Tibial nerve (tissue), 4 donors: ENCODE measurements around the gene KLRC2.

Source experiments
- CTCF ChIP-seq, 5 experiments: fragments of 200-600 bp in 3 of 5; fragments of 450-650 bp in 2 of 5; sonication (generic) in 3 of 5; IDR thresholded peaks; one replicate each; pipeline ENCODE4 v1.5.1; 2016 to 2019; ENCODE audit warnings: antibody characterized with exemption in 5 of 5, mild to moderate bottlenecking in 3 of 5, moderate library complexity in 2 of 5
- EP300 ChIP-seq, 2 donors: sonication (generic); formaldehyde crosslinking; IDR thresholded peaks; one replicate each; pipeline ENCODE4 v1.6.1; 2017; ENCODE audit warnings: antibody characterized with exemption in 2 of 2, mild to moderate bottlenecking in 1 of 2
- POLR2A ChIP-seq, 2 donors: fragments of 450-650 bp; IDR thresholded peaks; one replicate each; pipeline ENCODE4 v1.6.1; 2017; ENCODE audit warnings: antibody characterized with exemption in 2 of 2, mild to moderate bottlenecking in 2 of 2, moderate library complexity in 2 of 2

- no peak for TF ChIP-seq POLR2A (IDR thresholded peaks at IDR 0.05)
- no peak for TF ChIP-seq CTCF (IDR thresholded peaks at IDR 0.05)
- TF ChIP-seq EP300 (IDR thresholded peaks at IDR 0.05), result no peak
Measured at GRCh38 chr12:10397296-10397695, 38.5 kb downstream of the KLRC2 start.
